ENCODE results near the gene NDUFA6. TPM values are rescaled to one million over a fixed set of nuclear protein-coding genes. Genes with fewer than 3 reads are reported as not detected.

Gene NDUFA6
- total RNA-seq, 1 experiment from 2014 or later = 80.5 TPM

GRCh38 chr22:42064629-42065028, 25.9 kb downstream of the NDUFA6 start (continued):
- TF ChIP-seq CTCF (IDR thresholded peaks at IDR 0.05 in 2 of 3, conservative IDR thresholded peaks at IDR 0.05 in 1 of 3; ENCODE audit: borderline replicate concordance in 1 of 3, insufficient read depth in 1 of 3, low read depth in 2 of 3, low read length in 2 of 3) = no peak
- no peak for TF ChIP-seq CBX3 (IDR thresholded peaks at IDR 0.05; ENCODE audit: low read depth)
- no peak for TF ChIP-seq ZNF274 (IDR thresholded peaks at IDR 0.05; ENCODE audit: low read depth, low read length)
- no peak for TF ChIP-seq ZFX (IDR thresholded peaks at IDR 0.05)
- TF ChIP-seq EZH2 (IDR thresholded peaks at IDR 0.05) = no peak
- no peak for TF ChIP-seq ELF1 (IDR thresholded peaks at IDR 0.05; ENCODE audit: borderline replicate concordance, low read depth)
- TF ChIP-seq SP1 (IDR thresholded peaks at IDR 0.05; ENCODE audit: low read depth) = no peak
- TF ChIP-seq CEBPB (IDR thresholded peaks at IDR 0.05; ENCODE audit: low read depth) = no peak
- no peak for TF ChIP-seq JUND (IDR thresholded peaks at IDR 0.05)
- TF ChIP-seq POLR2AphosphoS5 (IDR thresholded peaks at IDR 0.05; ENCODE audit: low read depth, low read length) = no peak
- TF ChIP-seq TCF7L2 (IDR thresholded peaks at IDR 0.05; ENCODE audit: borderline replicate concordance, extremely low read depth, insufficient read depth, insufficient read length) = no peak

DNA sequence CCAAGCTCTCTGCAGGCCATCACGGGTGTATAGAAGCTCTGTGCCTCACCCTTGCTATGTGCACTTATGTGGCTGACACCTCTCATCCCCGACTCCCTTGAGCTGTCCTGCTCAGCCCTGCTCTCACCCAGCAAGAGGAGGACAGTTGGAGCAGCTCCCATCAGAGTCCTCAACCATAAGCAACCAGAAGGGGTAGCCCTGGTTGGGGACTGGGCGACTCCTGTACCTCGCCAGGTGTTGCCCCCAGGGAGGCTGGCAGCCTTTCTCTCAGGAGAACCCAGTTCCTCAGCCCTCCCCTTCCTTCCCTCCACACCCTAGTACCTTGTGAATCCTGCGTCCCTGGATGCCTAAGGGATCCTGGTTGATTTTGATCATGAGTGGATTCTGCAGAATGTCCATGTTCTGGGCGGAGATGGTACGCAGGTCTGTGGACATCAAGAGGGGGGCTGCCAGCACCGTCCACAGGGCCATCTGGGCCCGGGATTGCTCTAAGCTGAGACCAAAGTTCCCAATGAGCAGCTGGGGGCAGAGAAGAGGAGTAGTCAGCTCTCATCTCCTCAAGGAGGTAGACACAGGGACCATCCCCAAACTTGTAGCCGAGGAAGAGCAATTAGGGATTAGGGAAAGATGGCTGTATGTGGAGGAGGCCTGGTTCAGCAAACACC, 27.9 kb downstream of the NDUFA6 start:
- Histone ChIP-seq H3K27me3 (ENCODE audit: insufficient read depth, low read length) (no peaks in the 10 kb centered on the region), H3K27ac (ENCODE audit: low read depth, low read length) (no peak overlapping the region), H4K20me1 (ENCODE audit: insufficient read depth) (no peaks in the 10 kb centered on the region), H3K9me3 (ENCODE audit: control insufficient read depth in 1 of 2, insufficient read depth in 1 of 2, low read depth in 1 of 2, low read length in 2 of 2) (peaks cover 0 to 10% of the 10 kb centered on the region in 2 experiments; a peak in 1 of 4 replicates), H3K4me1 (ENCODE audit: control insufficient read depth in 1 of 2, insufficient read depth in 2 of 2, low read length in 2 of 2) (no peaks in the 10 kb centered on the region), H3K4me3 (replicated peaks in 1 of 2; ENCODE audit: low read depth in 1 of 2, low read length in 2 of 2) (no peak overlapping the region), H3K36me3 (ENCODE audit: control insufficient read depth in 1 of 2, insufficient read depth in 2 of 2, low read length in 2 of 2) (peaks cover 4 to 24% of the 10 kb centered on the region in 2 experiments), H3K79me2 (ENCODE audit: insufficient read depth, low read length) (no peaks in the 10 kb centered on the region), H2AFZ (ENCODE audit: low read depth, low read length, poor library complexity, severe bottlenecking) (no peak overlapping the region), H3K9ac (ENCODE audit: low read length) (no peak overlapping the region), H3K4me2 (ENCODE audit: low read length) (no peak overlapping the region), H3K9me2 (ENCODE audit: insufficient read depth) (no peaks in the 10 kb centered on the region)
- intact Hi-C loops (cut with micrococcal nuclease) = no loop called here
- ATAC-seq = no peak
- ChIA-PET CTCF (no interaction called here), POLR2A (no interaction called here), RAD21 (ENCODE audit: low non-redundant PET in 1 of 2, low total read pairs in 2 of 2, uncharacterized antibody in 2 of 2, unreplicated experiment in 2 of 2) (no interaction called here)
- DNase-seq (ENCODE audit: low read depth, low spot score) = no peak
- no TSS peak for BruUV-seq (replicated peaks)
- TF ChIP-seq CEBPB (IDR thresholded peaks at IDR 0.05; ENCODE audit: low read depth) = no peak
- no peak for TF ChIP-seq EZH2phosphoT487 (IDR thresholded peaks at IDR 0.05; ENCODE audit: borderline replicate concordance)
- no peak for TF ChIP-seq TCF7L2 (IDR thresholded peaks at IDR 0.05; ENCODE audit: borderline replicate concordance, extremely low read depth, insufficient read depth, insufficient read length)
- no peak for TF ChIP-seq SRF (IDR thresholded peaks at IDR 0.05; ENCODE audit: low read depth)
- no peak for TF ChIP-seq POLR2AphosphoS5 (IDR thresholded peaks at IDR 0.05; ENCODE audit: low read depth, low read length)
- no peak for TF ChIP-seq EGR1 (IDR thresholded peaks at IDR 0.05; ENCODE audit: low read depth)
- TF ChIP-seq, protein P1, sequence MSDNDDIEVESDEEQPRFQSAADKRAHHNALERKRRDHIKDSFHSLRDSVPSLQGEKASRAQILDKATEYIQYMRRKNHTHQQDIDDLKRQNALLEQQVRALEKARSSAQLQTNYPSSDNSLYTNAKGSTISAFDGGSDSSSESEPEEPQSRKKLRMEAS (IDR thresholded peaks at IDR 0.05) = no peak
- TF ChIP-seq FOSL1 (IDR thresholded peaks at IDR 0.05; ENCODE audit: low read depth) = no peak
- TF ChIP-seq SIN3A (IDR thresholded peaks at IDR 0.05; ENCODE audit: low read depth) = no peak
- no peak for TF ChIP-seq ELF1 (IDR thresholded peaks at IDR 0.05; ENCODE audit: borderline replicate concordance, low read depth)
- no peak for TF ChIP-seq EZH2 (IDR thresholded peaks at IDR 0.05)
- TF ChIP-seq CTCF (IDR thresholded peaks at IDR 0.05 in 2 of 3, conservative IDR thresholded peaks at IDR 0.05 in 1 of 3; ENCODE audit: borderline replicate concordance in 1 of 3, insufficient read depth in 1 of 3, low read depth in 2 of 3, low read length in 2 of 3) = no peak
- no peak for TF ChIP-seq CBX3 (IDR thresholded peaks at IDR 0.05; ENCODE audit: low read depth)
- no peak for TF ChIP-seq YY1 (IDR thresholded peaks at IDR 0.05; ENCODE audit: extremely low read depth, insufficient replicate concordance, low read depth, low read length)
- TF ChIP-seq ZFX (IDR thresholded peaks at IDR 0.05) = no peak
- no peak for TF ChIP-seq ZNF274 (IDR thresholded peaks at IDR 0.05; ENCODE audit: low read depth, low read length)
- no peak for TF ChIP-seq JUND (IDR thresholded peaks at IDR 0.05)
- no peak for TF ChIP-seq ATF3 (IDR thresholded peaks at IDR 0.05)
